ENCODE measurements around the gene CUTC. TPM values are rescaled to one million over a fixed set of nuclear protein-coding genes. Genes with fewer than 3 reads are reported as not detected.

Gene CUTC
- total RNA-seq, 2 experiments from 2014 or later: 37.4 to 38.1 TPM

GRCh38 chr10:99765672-99766301, 33.8 kb downstream of the CUTC start:
- Mint-ChIP-seq H3K4me3 (no peak overlapping the region), H3K9me3 (peaks cover 11% of the 10 kb centered on the region), H3K4me1 (ENCODE audit: low read depth) (peaks cover 7% of the 10 kb centered on the region), H3K27ac (no peak overlapping the region), H3K27me3 (no peaks in the 10 kb centered on the region), H3K36me3 (ENCODE audit: low read depth) (peaks cover 22% of the 10 kb centered on the region)
- DNase-seq (no peak), ATAC-seq (no peak)
- ChIA-PET CTCF (interaction anchor here (0.7 to 1.1 kb wide), 3 partner anchors 10 to 569 kb away, joined by 3 read pairs; no protein-coding TSS in a partner anchor), POLR2A (interaction anchor here (1.5 kb wide), 1 partner anchor 34 kb away, joined by 5 read pairs; the partner anchor contains the start of genes COX15 and CUTC)
- intact Hi-C loops (cut with micrococcal nuclease): no loop called here
- TF ChIP-seq CTCF (IDR thresholded peaks at IDR 0.05): no peak

- DNase-seq (peak; percentile 43), ATAC-seq (peak; percentile 62)
- Mint-ChIP-seq H3K4me1 (ENCODE audit: low read depth) (peaks cover 7% of the 10 kb centered on the region), H3K27ac (no peak overlapping the region), H3K27me3 (no peaks in the 10 kb centered on the region), H3K4me3 (no peak overlapping the region), H3K36me3 (ENCODE audit: low read depth) (peaks cover 18% of the 10 kb centered on the region), H3K9me3 (peaks cover 11% of the 10 kb centered on the region)
- CTCF ChIA-PET: interaction anchor here (0.7 to 1.1 kb wide), 2 partner anchors 17 to 568 kb away, joined by 3 read pairs; no protein-coding TSS in a partner anchor
- intact Hi-C loops (cut with micrococcal nuclease): no loop called here
- TF ChIP-seq CTCF (IDR thresholded peaks at IDR 0.05): no peak
- POLR2A ChIA-PET: interaction anchor here (1.5 kb wide), 1 partner anchor 34 kb away, joined by 5 read pairs; the partner anchor contains the start of genes COX15 and CUTC
These were observed 34.3 kb downstream of the CUTC start for GRCh38 chr10:99766302-99766681.

- no peak overlapping the region for H3K4me3 Mint-ChIP-seq
- DNase-seq (no peak), ATAC-seq (no peak)
- ChIA-PET POLR2A (interaction anchor here (0.6 kb wide), 1 partner anchor 15 kb away, joined by 3 read pairs; no protein-coding TSS in a partner anchor), CTCF (no interaction called here)
- H3K27ac Mint-ChIP-seq: no peak overlapping the region
- H3K4me1 Mint-ChIP-seq (ENCODE audit: low read depth): peaks cover 7% of the 10 kb centered on the region
- H3K9me3 Mint-ChIP-seq: peaks cover 5% of the 10 kb centered on the region
- intact Hi-C loops (cut with micrococcal nuclease): no loop called here
- no peak for TF ChIP-seq CTCF (IDR thresholded peaks at IDR 0.05)
- peaks cover 6% of the 10 kb centered on the region for H3K36me3 Mint-ChIP-seq (ENCODE audit: low read depth)
- no peaks in the 10 kb centered on the region for H3K27me3 Mint-ChIP-seq
These were observed 35.9 kb downstream of the CUTC start for GRCh38 chr10:99767901-99768300.

- Mint-ChIP-seq H3K36me3 (ENCODE audit: low read depth) (peaks cover 3% of the 10 kb centered on the region), H3K9me3 (peaks cover 4% of the 10 kb centered on the region), H3K4me3 (no peak overlapping the region), H3K27ac (no peak overlapping the region), H3K27me3 (no peaks in the 10 kb centered on the region), H3K4me1 (ENCODE audit: low read depth) (peaks cover 7% of the 10 kb centered on the region)
- POLR2A ChIA-PET: no interaction called here
- DNase-seq: no peak
- intact Hi-C loops (cut with micrococcal nuclease): no loop called here
- CTCF ChIA-PET: interaction anchor here (0.6 to 1.3 kb wide), 2 partner anchors 238 to 1577 kb away, joined by 3 to 4 read pairs; no protein-coding TSS in a partner anchor
- no peak for ATAC-seq
- TF ChIP-seq CTCF (IDR thresholded peaks at IDR 0.05): no peak
These were observed 36.5 kb downstream of the CUTC start for GRCh38 chr10:99768556-99768955.

- ATAC-seq (no peak), DNase-seq (no peak)
- no peaks in the 10 kb centered on the region for H3K27me3 Mint-ChIP-seq
- intact Hi-C loops (cut with micrococcal nuclease): no loop called here
- ChIA-PET CTCF (interaction anchor here (1.3 kb wide), 1 partner anchor 237 kb away, joined by 3 read pairs; no protein-coding TSS in a partner anchor), POLR2A (no interaction called here)
- no peaks in the 10 kb centered on the region for H3K9me3 Mint-ChIP-seq
- no peak overlapping the region for H3K4me3 Mint-ChIP-seq
- H3K27ac Mint-ChIP-seq: no peak overlapping the region
- TF ChIP-seq CTCF (IDR thresholded peaks at IDR 0.05): no peak
- peaks cover 2% of the 10 kb centered on the region for H3K36me3 Mint-ChIP-seq (ENCODE audit: low read depth)
- peaks cover 7% of the 10 kb centered on the region for H3K4me1 Mint-ChIP-seq (ENCODE audit: low read depth)
These were observed 37.7 kb downstream of the CUTC start for GRCh38 chr10:99769706-99770105.

Measured in activated CD8-positive, alpha-beta T cell treated with anti-CD3 and anti-CD28 coated beads for 36 hours (primary cell).